HG02642 (cell line): ENCODE measurements around the gene ZSWIM5.
"Not testable (repeated sequence)": the region's sequence is repeated elsewhere in the genome, so short reads cannot be mapped to it uniquely, and the experiment has no call there.

ENCODE experiments used
- ATAC-seq: cut with Tn5 transposase; IDR thresholded peaks from one replicate; pipeline ENCODE4 v1.9.1; 2021; ENCODE audit warnings: mild to moderate bottlenecking; ENCODE audit not compliant: unreplicated experiment, poor library complexity

ZSWIM5 gene

GRCh38 chr1:45097944-45098343 is 108.5 kb downstream of the ZSWIM5 start:
- no peak for ATAC-seq

- ATAC-seq = no peak
Observed at GRCh38 chr1:45097079-45097478, 109.3 kb downstream of the ZSWIM5 start.

GRCh38 chr1:45095450-45095849 is 111.0 kb downstream of the ZSWIM5 start:
- ATAC-seq = no peak

- not testable (repeated sequence) for ATAC-seq
Observed at GRCh38 chr1:45094371-45094770, 112.0 kb downstream of the ZSWIM5 start.

- ATAC-seq = no peak
Observed at GRCh38 chr1:45093334-45093733, 113.1 kb downstream of the ZSWIM5 start.

- no peak for ATAC-seq
Observed at GRCh38 chr1:45089711-45090110, 116.7 kb downstream of the ZSWIM5 start.

- no peak for ATAC-seq
Observed at GRCh38 chr1:45084562-45084961, 121.8 kb downstream of the ZSWIM5 start.

- no peak for ATAC-seq
Observed at GRCh38 chr1:45079533-45079932, 126.9 kb downstream of the ZSWIM5 start.

GRCh38 chr1:45076959-45077358 is 129.4 kb downstream of the ZSWIM5 start:
- not testable (repeated sequence) for ATAC-seq

GRCh38 chr1:45071567-45071966 is 134.8 kb downstream of the ZSWIM5 start:
- ATAC-seq = no peak

- ATAC-seq = no peak
Observed at GRCh38 chr1:45067806-45068205, 138.6 kb downstream of the ZSWIM5 start.

- no peak for ATAC-seq
Observed at GRCh38 chr1:45065083-45065482, 141.3 kb downstream of the ZSWIM5 start.

- not testable (repeated sequence) for ATAC-seq
Observed at GRCh38 chr1:45062463-45062862, 143.9 kb downstream of the ZSWIM5 start.

GRCh38 chr1:45059829-45060228 is 146.6 kb downstream of the ZSWIM5 start:
- no peak for ATAC-seq

- no peak for ATAC-seq
Observed at GRCh38 chr1:45057542-45057941, 148.9 kb downstream of the ZSWIM5 start.

- no peak for ATAC-seq
Observed at GRCh38 chr1:45051005-45051772, 155.2 kb downstream of the ZSWIM5 start.

- ATAC-seq = no peak
Observed at GRCh38 chr1:45047032-45047431, 159.4 kb downstream of the ZSWIM5 start.

GRCh38 chr1:45044916-45045315 is 161.5 kb downstream of the ZSWIM5 start:
- ATAC-seq = no peak

GRCh38 chr1:45043094-45043493 is 163.3 kb downstream of the ZSWIM5 start:
- ATAC-seq = no peak

- no peak for ATAC-seq
Observed at GRCh38 chr1:45040297-45040696, 166.1 kb downstream of the ZSWIM5 start.

GRCh38 chr1:45038661-45039364 is 167.6 kb downstream of the ZSWIM5 start:
- no peak for ATAC-seq

GRCh38 chr1:45038240-45038639 is 168.2 kb downstream of the ZSWIM5 start:
- ATAC-seq = no peak
